ENCODE results near the gene DEPP1. TPM values are rescaled to one million over a fixed set of nuclear protein-coding genes. Genes with fewer than 3 reads are reported as not detected.

DEPP1 gene
- total RNA-seq, 1 donor from 2014 or later = 0.26 TPM

DNA sequence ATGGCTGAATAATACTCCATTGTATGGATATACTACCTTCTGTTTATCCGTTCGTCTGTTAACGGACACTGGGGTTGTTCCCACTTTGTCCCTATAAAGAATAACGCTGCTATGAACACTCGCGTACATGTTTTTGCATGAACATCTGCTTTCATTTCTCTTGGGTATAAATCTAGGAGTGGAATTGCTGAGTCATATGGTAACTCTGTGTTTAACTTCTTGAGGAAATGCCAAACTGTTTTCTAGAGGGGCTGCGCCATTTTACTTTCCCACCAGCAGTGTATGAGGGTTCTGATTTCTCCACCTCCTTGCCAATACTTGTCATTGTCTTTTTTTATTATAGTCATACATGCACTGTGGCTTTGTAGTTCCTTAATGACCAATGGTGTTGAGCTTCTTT is 39.7 kb downstream of the DEPP1 start:
- DNase-seq (ENCODE audit: low read depth) = no peak
- Histone ChIP-seq H3K27me3 (ENCODE audit: control insufficient read depth, insufficient read depth, low read length) (no peaks in the 10 kb centered on the region), H3K36me3 (ENCODE audit: control insufficient read depth, insufficient read depth, low read length) (no peaks in the 10 kb centered on the region), H3K4me3 (ENCODE audit: low read depth, low read length) (no peak overlapping the region)
- TF ChIP-seq, protein P1, sequence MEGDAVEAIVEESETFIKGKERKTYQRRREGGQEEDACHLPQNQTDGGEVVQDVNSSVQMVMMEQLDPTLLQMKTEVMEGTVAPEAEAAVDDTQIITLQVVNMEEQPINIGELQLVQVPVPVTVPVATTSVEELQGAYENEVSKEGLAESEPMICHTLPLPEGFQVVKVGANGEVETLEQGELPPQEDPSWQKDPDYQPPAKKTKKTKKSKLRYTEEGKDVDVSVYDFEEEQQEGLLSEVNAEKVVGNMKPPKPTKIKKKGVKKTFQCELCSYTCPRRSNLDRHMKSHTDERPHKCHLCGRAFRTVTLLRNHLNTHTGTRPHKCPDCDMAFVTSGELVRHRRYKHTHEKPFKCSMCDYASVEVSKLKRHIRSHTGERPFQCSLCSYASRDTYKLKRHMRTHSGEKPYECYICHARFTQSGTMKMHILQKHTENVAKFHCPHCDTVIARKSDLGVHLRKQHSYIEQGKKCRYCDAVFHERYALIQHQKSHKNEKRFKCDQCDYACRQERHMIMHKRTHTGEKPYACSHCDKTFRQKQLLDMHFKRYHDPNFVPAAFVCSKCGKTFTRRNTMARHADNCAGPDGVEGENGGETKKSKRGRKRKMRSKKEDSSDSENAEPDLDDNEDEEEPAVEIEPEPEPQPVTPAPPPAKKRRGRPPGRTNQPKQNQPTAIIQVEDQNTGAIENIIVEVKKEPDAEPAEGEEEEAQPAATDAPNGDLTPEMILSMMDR (IDR thresholded peaks at IDR 0.05; ENCODE audit: insufficient read depth, low read length, severe bottlenecking) = no peak
- FAIRE-seq = no peak

DNA sequence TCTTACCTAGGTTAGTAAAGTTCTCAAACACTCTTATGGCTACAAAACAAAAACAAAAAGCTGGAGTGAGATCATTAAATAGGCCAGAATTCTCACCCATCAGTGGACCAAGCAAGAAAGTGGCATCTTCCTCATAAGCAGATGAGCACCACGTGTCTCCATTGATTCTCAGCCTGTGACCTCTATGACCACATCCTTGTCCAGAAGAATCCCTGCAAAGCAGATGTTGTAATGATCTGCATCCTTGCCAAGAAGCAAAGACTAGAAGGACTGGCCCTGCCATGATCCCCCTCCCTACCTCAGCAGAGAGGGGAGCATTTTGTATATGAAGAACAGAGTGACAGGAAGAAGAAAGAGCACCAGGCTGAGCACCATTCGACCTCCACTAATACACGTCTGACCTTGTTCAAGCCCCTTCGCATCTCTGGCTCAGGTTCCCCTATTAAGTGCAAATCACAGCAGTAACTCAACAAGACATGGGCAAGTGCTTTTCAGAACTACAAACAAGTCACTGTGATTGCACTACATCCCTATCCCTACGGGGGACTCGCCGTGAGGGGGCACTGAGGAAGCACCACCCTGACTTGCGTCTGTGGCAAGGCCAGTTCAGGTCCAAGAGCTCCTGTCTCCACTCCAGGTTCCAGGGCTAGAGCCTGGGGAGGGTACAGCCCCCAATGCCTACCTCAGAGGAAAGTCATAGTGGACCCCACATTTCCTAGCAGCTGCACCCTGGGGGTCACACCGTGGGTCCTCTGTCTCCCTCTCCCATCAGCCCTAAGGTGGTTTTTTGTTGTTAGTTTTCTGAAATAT is 41.2 kb downstream of the DEPP1 start:
- FAIRE-seq = no peak
- TF ChIP-seq, protein P1 (IDR thresholded peaks at IDR 0.05; ENCODE audit: insufficient read depth, low read length, severe bottlenecking) = no peak
- Histone ChIP-seq H3K27me3 (ENCODE audit: control insufficient read depth, insufficient read depth, low read length) (no peaks in the 10 kb centered on the region), H3K4me3 (ENCODE audit: low read depth, low read length) (no peak overlapping the region), H3K36me3 (ENCODE audit: control insufficient read depth, insufficient read depth, low read length) (no peaks in the 10 kb centered on the region)
- no peak for DNase-seq (ENCODE audit: low read depth)

DNA sequence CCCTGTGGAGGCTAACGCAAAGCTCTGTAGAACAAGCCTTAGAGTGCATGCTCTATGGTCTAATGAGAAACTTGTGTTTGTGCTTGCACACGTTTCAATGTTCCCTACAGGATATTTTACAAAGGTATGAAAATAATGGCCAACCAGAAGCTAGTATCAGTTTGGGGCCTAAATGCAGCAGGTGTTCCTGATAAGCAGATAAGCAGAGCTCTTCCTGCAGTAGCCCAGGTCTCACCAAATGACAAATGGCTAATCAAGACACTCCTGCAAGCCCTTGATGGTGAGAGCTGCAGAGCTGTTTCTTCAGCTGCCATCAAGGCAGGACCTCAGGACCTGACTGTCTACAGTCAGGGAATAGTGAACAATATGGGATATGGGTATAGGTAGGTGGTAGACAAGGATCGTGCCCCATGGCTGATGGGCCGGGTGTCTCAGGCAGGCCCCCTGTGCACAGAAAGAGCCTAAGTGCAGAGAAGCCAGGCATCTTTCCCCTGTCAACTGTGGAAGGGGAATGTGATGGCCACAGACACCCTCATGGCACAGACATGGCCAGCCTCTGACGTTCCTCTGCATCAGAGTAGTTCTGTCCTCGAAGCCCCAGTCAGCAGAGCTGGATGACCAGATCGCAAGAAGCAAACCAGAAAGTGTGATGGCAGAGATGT is 42.2 kb downstream of the DEPP1 start:
- Histone ChIP-seq H3K27me3 (ENCODE audit: control insufficient read depth, insufficient read depth, low read length) (no peaks in the 10 kb centered on the region), H3K4me3 (ENCODE audit: low read depth, low read length) (no peak overlapping the region), H3K36me3 (ENCODE audit: control insufficient read depth, insufficient read depth, low read length) (no peaks in the 10 kb centered on the region)
- TF ChIP-seq, protein P1 (IDR thresholded peaks at IDR 0.05; ENCODE audit: insufficient read depth, low read length, severe bottlenecking) = no peak
- no peak for DNase-seq (ENCODE audit: low read depth)
- FAIRE-seq = no peak

DNA sequence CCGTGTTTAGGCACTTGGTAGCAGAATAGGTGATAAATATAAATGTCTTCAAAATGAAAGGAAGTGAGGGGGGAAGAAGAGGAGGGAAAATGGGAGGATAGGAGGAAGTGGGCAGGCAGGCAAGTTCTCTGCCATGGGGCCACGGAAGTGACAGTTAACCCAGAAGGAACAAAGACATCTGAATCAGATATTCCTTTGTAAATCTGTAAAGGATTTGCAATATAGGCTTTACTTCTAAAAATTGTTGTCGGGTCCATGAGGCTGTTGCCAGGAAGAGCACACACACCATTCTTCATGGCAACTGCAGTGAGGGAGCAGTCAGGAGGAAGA is 42.7 kb downstream of the DEPP1 start:
- DNase-seq (ENCODE audit: low read depth) (no peak), FAIRE-seq (no peak)
- Histone ChIP-seq H3K27me3 (ENCODE audit: control insufficient read depth, insufficient read depth, low read length) (no peaks in the 10 kb centered on the region), H3K4me3 (ENCODE audit: low read depth, low read length) (no peak overlapping the region), H3K36me3 (ENCODE audit: control insufficient read depth, insufficient read depth, low read length) (no peaks in the 10 kb centered on the region)
- TF ChIP-seq, protein P1 (IDR thresholded peaks at IDR 0.05; ENCODE audit: insufficient read depth, low read length, severe bottlenecking) = no peak

DNA sequence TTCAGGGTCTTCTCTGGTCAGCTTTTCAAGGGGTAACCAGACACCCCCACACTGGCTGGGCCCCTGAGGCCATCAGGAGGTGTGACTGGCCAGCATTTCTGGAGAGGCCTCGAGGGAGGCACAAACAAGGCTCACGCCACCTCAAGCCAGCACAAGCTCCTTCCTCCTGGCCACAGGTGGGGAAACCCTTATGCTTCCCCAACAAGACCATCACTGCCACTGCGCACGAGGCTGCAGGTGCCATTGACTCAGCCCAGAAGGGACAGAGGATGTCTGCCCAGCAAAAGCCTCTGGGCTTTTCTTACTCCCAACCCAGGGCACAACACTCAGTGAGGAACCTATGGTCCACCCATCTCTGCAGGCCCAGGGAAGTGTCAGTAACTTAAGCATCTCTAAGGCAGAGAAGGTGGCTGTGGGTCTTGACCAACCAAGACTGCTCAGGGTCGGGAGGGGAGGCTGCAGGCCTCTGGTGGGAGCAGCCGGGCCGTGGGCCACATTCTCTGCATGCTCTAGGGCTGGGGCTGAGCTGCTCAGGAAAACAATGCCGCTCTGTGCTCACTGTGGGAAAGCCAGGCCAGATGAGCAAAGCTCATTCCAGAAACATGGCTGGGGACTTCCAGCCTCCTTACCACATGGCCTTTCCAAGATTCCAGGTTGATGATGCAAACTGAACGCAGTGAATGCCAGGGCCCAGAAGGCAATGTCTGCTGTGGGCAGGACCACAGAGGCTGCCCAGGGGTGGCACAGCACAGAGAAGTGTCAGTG is 43.2 kb downstream of the DEPP1 start:
- DNase-seq (ENCODE audit: low read depth) (peak; percentile 52), FAIRE-seq (no peak)
- TF ChIP-seq, protein P1 (IDR thresholded peaks at IDR 0.05; ENCODE audit: insufficient read depth, low read length, severe bottlenecking) = no peak
- Histone ChIP-seq H3K4me3 (ENCODE audit: low read depth, low read length) (no peak overlapping the region), H3K27me3 (ENCODE audit: control insufficient read depth, insufficient read depth, low read length) (no peaks in the 10 kb centered on the region), H3K36me3 (ENCODE audit: control insufficient read depth, insufficient read depth, low read length) (no peaks in the 10 kb centered on the region)
